SH-SY5Y (cell line): Measurements from ENCODE around the gene GARIN3.

Source experiments
- GATA2 ChIP-seq: IDR thresholded peaks from 2 replicates; pipeline ENCODE4 v1.6.1; 2011; ENCODE audit warnings: mild to moderate bottlenecking, low read depth, low read length
- GATA3 ChIP-seq: IDR thresholded peaks from 2 replicates; pipeline ENCODE4 v1.6.1; 2011; ENCODE audit warnings: low read depth, mild to moderate bottlenecking, low read length, moderate library complexity

The GARIN3 gene

GRCh38 chr5:157193699-157194424 is 27.8 kb upstream of the GARIN3 start:
- no peak for TF ChIP-seq GATA2
- TF ChIP-seq GATA3, result no peak

GRCh38 chr5:157189223-157189622 is 23.2 kb upstream of the GARIN3 start:
- no peak for TF ChIP-seq GATA3
- TF ChIP-seq GATA2, result no peak

GRCh38 chr5:157188270-157188669 is 22.2 kb upstream of the GARIN3 start:
- no peak for TF ChIP-seq GATA2
- TF ChIP-seq GATA3, result no peak

- TF ChIP-seq GATA3 (no peak), GATA2 (no peak)
These were observed 21.1 kb upstream of the GARIN3 start for GRCh38 chr5:157187046-157187754.

- TF ChIP-seq GATA2, result no peak
- TF ChIP-seq GATA3, result no peak
These were observed 20.4 kb upstream of the GARIN3 start for GRCh38 chr5:157186309-157187045.

GRCh38 chr5:157184117-157184670 is 18.1 kb upstream of the GARIN3 start:
- TF ChIP-seq GATA2 (no peak), GATA3 (no peak)

DNA sequence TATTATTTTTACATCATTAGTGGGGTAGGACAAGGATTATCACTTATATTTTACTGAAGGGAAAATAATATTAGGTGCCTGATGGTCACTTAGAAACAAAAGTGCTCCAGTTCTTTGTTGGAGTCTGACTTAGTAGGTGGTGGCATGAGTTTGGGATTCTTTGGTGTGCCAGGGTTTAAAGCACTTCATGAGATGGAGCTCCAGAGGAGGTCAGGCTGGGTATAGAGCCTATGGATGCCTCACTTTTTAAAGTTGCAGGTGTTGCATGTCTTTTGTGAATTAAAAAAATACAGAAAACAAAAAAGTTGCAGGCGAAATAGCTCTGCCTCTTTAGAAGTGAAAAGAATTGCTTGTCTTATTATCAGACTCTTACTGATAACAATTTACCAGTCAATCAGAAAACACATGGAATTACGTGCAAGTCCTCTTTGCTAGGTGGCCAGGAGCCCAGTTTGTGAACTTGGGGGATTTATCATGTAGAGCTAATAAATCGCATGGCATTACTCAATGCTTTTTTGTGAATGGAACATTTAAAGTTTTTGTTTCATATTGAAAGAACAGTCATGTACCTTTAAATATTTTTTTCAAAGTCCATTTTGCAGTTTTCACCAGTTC is 16.2 kb upstream of the GARIN3 start:
- TF ChIP-seq GATA2 (no peak), GATA3 (no peak)

- TF ChIP-seq GATA2 (no peak), GATA3 (no peak)
These were observed 14.6 kb upstream of the GARIN3 start, which contains the start of gene ITK for GRCh38 chr5:157180374-157181264. Gene ITK, plus strand, starts transcription at chr5:157180840. Its CDS starts 138 bp downstream, at chr5:157180978.

DNA sequence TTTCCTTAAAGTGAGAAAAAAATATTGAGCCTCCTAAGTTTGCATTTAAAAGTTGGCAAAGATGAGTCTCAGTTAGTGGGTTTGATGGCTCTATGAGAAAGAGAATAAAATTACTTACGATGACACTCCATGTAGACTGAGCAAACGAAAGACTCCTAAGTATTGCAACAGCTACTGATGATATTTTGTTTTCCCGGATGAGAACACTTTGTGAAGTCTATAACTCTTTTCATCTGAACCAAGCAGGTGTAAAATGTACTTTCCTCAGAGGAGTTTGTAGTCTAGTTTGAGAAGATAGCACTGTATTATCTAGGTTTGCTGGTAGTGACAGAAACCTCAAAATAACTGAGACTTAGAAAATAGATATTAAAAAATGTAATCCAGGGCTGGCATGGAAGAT is 12.9 kb upstream of the GARIN3 start:
- TF ChIP-seq GATA3, result no peak
- no peak for TF ChIP-seq GATA2

- TF ChIP-seq GATA3, result no peak
- TF ChIP-seq GATA2, result no peak
These were observed 11.9 kb upstream of the GARIN3 start for GRCh38 chr5:157177953-157178352.

GRCh38 chr5:157175071-157175612 is 9.1 kb upstream of the GARIN3 start:
- TF ChIP-seq GATA3, result no peak

DNA sequence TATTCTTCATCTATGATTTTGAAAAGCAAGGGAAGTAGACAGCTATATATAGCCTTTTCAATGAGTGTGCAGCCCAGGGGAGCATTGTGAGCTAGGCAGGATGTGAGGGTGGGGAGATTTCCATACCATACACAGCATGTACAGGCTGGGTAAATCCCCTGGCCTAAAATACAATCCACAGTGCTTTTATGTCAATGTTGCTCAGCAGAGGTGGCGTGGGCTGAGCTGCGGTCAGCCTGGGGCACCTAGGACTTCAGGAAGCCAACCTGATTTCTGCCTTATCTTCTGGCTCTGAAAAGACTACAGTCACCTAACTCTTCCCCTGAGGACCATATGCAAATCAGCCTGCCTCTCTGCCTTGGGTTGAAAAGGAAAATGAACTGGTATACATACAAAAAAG is 6.3 kb upstream of the GARIN3 start:
- no peak for TF ChIP-seq GATA2
- TF ChIP-seq GATA3, result no peak

DNA sequence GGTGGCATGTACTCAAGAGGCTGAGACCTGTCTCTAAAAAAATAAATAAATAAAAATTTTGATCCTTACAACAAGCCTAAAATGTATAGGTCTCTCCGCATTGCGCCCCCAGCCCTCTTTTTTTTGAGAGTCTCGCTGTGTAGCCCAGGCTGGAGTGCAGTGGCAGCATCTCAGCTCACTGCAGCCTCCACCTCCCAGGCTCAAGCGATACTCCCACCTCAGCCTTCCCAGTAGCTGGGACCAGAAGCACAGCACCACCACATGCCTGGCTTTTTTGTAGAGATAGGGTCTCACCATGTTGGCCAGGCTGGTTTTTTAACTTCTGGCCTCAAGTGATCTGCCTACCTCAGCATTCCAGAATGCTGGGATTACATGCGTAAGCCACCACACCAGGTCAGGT is 2.2 kb upstream of the GARIN3 start:
- no peak for TF ChIP-seq GATA3
- TF ChIP-seq GATA2, result no peak
